Ectodermal cell (in vitro differentiated cells): Measurements from ENCODE around the gene MKI67.

ENCODE experiments used
- H3K27ac ChIP-seq: 2 replicates; pipeline ENCODE4 v1.7.0; 2013; ENCODE audit warnings: mild to moderate bottlenecking, low read depth, low read length; ENCODE audit not compliant: insufficient read depth, poor library complexity, severe bottlenecking
- H3K27me3 ChIP-seq: 2 replicates; pipeline ENCODE4 v1.7.0; 2013; ENCODE audit warnings: mild to moderate bottlenecking, low read length; ENCODE audit not compliant: insufficient read depth, control insufficient read depth, poor library complexity, severe bottlenecking
- H3K36me3 ChIP-seq: one replicate; pipeline ENCODE4 v1.7.0; 2013; ENCODE audit warnings: low read length; ENCODE audit not compliant: control insufficient read depth, insufficient read depth
- H3K4me1 ChIP-seq: one replicate; pipeline ENCODE4 v1.7.0; 2013; ENCODE audit warnings: low read length; ENCODE audit not compliant: control insufficient read depth, insufficient read depth
- H3K4me3 ChIP-seq: 2 replicates; pipeline ENCODE4 v1.7.0; 2013; ENCODE audit warnings: low read depth, low read length, control low read depth; ENCODE audit not compliant: insufficient read depth
- H3K9me3 ChIP-seq: 2 replicates; pipeline ENCODE4 v1.7.0; 2013; ENCODE audit warnings: mild to moderate bottlenecking, low read length, moderate library complexity; ENCODE audit not compliant: control insufficient read depth
- WGBS, 2 experiments: methylation state at CpG; one replicate each; pipeline ENCODE4 v1.1.7; 2013; ENCODE audit warnings: missing lambda C conversion rate in 2 of 2; 5-methylcytosine and 5-hydroxymethylcytosine counted together

Gene MKI67

DNA sequence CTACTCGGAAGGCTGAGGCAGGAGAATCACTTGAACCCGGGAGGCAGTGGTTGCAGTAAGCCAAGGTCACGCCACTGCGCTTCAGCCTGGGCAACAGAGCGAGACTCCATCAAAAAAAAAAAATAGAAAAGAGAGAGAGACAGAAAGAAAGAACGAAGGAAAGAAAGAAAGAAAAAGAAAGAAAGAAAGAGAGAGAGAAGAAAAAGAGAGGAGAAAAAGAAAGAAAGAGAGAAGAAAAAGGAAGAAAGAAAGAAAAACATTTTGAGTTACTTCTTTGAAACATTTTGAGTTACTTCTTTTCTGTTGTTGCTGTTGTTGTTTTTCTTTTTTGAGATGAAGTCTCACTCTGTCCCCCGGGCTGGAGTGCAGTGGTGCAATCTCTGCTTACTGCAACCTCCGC is 2.4 kb upstream of the MKI67 start:
- H3K36me3 ChIP-seq = no peaks in the 10 kb centered on the region
- H3K4me1 ChIP-seq = peaks cover 13% of the 10 kb centered on the region
- H3K27ac ChIP-seq = no peak overlapping the region
- WGBS, 2 experiments = 76 to 78% methylated on average over 8 of the region's 8 CpGs
- no peaks in the 10 kb centered on the region for H3K9me3 ChIP-seq
- H3K27me3 ChIP-seq = peaks cover 6% of the 10 kb centered on the region
- no peak overlapping the region for H3K4me3 ChIP-seq

DNA sequence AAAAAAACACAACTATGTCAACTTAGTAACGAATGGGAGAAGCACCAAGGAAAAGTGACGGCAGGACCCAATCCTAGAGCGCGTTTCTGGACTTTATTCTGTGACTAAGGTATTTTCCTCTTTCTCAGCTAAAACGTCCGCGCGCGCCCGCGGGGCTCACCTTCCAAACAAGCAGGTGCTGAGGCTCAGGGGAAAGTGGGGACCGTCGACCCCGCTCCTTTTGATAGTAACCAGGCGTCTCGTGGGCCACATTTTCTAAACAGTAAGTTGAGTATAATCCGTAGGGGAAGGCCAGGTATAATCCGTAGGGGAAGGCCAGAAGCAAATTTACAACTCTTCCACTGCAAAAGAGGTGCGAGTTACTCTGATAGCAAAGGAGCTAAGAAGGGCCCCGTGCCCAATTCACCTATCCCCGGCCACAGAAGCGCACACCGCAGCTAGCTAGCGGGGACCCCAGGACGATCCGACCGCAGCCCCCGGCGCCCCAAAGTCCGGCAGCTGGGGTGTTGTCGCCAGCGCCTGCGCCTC is 743 bp downstream of the MKI67 start:
- no peak overlapping the region for H3K27ac ChIP-seq
- WGBS, 2 experiments = 1% methylated on average over 33 of the region's 33 CpGs
- no peaks in the 10 kb centered on the region for H3K9me3 ChIP-seq
- H3K4me1 ChIP-seq = peaks cover 13% of the 10 kb centered on the region
- H3K27me3 ChIP-seq = peaks cover 6% of the 10 kb centered on the region
- peak overlapping the region; percentile 73 for H3K4me3 ChIP-seq
- H3K36me3 ChIP-seq = peaks cover 13% of the 10 kb centered on the region

DNA sequence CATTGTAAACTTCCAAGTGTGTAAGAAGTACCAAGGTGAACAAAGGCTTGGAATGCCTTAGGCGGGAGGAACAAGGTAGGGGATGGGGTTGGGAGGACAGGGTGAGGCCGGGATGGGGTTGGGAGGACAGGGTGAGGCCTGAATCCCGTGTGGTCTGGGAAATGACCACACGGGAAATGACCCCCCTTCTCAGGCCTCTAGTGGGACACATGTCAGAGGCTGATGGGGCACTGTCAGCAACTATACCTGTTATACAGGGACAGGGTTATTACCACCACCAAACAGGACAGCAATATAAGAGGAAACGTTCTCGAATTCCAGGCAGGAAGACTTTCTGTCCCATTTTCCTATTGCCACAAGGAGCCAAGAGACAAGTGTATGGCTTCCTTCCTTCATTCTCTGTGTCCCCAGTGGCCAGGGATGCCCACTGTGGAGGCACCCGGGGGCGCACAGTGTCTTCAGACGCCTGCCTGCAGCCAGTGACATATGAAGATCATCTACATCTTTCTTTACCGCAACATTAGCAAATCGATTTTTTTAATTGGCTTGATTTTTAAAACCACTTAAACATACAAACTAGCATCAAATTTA is 1.3 kb downstream of the MKI67 start:
- H3K4me3 ChIP-seq = peak overlapping the region; percentile 73

DNA sequence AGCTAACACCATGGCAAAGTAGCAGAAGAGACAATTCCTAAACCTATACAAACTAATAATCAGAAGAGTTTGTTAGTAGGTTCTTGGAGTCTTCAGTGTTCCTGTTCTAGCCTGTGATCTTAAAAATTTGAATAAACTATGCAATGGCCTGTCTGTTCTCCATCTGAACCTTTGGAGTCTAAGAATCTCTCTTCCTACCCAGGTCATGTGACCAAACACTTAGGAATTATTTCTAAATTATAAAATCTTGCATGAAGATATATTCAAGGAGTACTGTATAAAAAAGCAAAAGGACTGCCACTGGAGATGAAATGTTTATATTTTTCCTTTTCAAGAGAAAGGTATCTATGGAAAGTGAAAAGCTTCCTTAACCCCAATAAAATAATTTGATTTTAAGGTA is 2.4 kb downstream of the MKI67 start:
- H3K4me3 ChIP-seq = no peak overlapping the region
- peaks cover 18% of the 10 kb centered on the region for H3K36me3 ChIP-seq

More for the DNA sequence above, 1.3 kb downstream of the MKI67 start:
- peaks cover 13% of the 10 kb centered on the region for H3K4me1 ChIP-seq
- peaks cover 6% of the 10 kb centered on the region for H3K27me3 ChIP-seq
- no peaks in the 10 kb centered on the region for H3K9me3 ChIP-seq
- no peak overlapping the region for H3K27ac ChIP-seq
- WGBS, 2 experiments = 42 to 50% methylated on average over 11 of the region's 11 CpGs
- H3K36me3 ChIP-seq = peaks cover 13% of the 10 kb centered on the region

DNA sequence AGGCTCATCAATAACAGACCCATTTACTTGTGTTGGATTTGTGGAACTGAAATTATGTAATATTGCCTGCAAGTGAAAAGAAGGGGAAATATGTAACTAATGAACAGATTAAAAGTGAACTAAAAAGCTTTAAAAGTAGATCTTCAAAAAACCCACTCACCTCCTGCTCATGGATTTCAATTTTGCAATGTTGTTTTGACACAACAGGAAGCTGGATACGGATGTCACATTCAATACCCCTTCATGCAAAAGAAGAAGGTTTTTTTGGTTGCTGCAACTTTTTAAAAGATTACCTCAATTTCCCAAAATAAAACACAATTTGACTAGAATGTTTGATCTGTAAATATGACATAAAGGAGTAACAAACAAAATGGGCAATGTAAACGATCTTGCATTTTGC is 3.3 kb downstream of the MKI67 start:
- 100% methylated on average over 1 of the region's 2 CpGs for WGBS, 2 experiments
- no peak overlapping the region for H3K4me3 ChIP-seq

More for the DNA sequence above, 2.4 kb downstream of the MKI67 start:
- Histone ChIP-seq H3K27ac (no peak overlapping the region), H3K27me3 (peaks cover 6% of the 10 kb centered on the region), H3K9me3 (no peaks in the 10 kb centered on the region), H3K4me1 (peaks cover 13% of the 10 kb centered on the region)

DNA sequence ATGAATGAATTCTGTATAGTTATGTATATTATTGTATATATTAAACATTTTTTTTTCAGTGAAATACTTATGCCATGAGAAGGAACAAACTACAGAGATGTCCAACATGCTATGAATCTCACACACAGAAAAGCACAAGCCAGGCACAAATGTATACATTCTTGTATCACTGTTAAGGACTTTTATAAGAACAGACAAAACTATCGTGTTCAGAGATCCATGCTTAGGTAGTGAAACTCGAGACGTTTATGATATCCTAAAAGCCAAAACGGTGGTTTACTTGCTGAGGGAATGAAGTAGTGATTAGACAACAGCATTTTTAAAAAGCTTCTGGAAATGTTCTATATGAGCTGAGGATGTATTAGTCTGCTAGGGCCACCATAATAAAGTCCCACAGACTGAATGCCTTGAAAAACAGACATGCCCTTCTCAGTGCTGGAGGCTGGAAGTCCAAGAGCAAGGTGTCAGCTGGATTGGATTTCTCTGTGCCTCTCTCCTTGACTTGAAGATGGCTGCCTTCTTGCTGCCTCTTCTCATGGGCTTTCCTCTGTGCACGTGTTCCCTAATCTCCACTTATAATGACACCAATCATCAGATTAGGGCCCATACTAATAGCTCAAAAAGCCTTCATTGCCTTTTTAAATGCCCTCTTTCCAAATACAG is 4.3 kb downstream of the MKI67 start:
- Histone ChIP-seq H3K9me3 (no peaks in the 10 kb centered on the region), H3K27ac (no peak overlapping the region), H3K27me3 (peaks cover 1% of the 10 kb centered on the region), H3K36me3 (peaks cover 29% of the 10 kb centered on the region), H3K4me1 (peaks cover 13% of the 10 kb centered on the region), H3K4me3 (no peak overlapping the region)
- WGBS, 2 experiments = 93 to 96% methylated on average over 5 of the region's 5 CpGs

More for the DNA sequence above, 3.3 kb downstream of the MKI67 start:
- peaks cover 6% of the 10 kb centered on the region for H3K27me3 ChIP-seq
- peaks cover 25% of the 10 kb centered on the region for H3K36me3 ChIP-seq
- H3K4me1 ChIP-seq = peaks cover 13% of the 10 kb centered on the region
- H3K27ac ChIP-seq = no peak overlapping the region
- no peaks in the 10 kb centered on the region for H3K9me3 ChIP-seq

DNA sequence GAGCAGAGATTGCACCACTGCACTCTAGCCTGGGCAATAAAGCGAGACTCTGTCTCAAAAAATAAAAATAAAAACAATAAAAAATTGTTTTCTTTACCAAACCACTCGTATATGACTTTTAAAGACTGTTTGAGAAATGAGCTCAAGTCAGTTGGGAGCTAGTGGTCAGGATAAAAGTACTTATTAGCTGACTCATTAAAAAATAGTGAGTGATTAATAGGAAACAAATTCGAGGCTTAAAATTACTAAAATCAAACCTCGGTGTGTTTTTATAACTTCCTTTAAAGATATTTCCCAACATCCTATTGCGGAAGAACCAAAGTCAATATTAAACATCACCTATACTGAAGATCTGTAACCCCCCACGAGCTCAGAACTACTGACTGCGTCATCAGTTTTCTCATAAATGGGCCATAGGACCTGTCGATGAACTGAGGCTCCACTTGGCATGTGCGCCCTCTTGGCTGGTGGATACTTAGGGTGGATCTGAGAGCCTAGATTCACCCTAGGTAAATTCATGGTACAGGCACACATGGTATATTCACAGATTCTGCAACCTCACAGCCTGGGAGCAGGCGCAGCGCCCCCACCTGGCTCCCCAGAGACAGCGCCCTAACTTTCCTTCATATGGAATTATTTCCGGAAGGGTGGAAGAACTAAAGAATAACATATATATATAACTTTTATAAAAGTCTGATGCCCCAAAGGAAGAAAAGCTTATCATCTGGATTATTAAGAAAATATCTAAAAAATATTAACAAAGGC is 9.2 kb downstream of the MKI67 start:
- no peak overlapping the region for H3K27ac ChIP-seq
- 86 to 88% methylated on average over 9 to 11 of the region's 13 CpGs for WGBS, 2 experiments
- peaks cover 59% of the 10 kb centered on the region for H3K36me3 ChIP-seq
- H3K9me3 ChIP-seq = no peaks in the 10 kb centered on the region
- no peaks in the 10 kb centered on the region for H3K4me1 ChIP-seq
- no peak overlapping the region for H3K4me3 ChIP-seq
- no peaks in the 10 kb centered on the region for H3K27me3 ChIP-seq

DNA sequence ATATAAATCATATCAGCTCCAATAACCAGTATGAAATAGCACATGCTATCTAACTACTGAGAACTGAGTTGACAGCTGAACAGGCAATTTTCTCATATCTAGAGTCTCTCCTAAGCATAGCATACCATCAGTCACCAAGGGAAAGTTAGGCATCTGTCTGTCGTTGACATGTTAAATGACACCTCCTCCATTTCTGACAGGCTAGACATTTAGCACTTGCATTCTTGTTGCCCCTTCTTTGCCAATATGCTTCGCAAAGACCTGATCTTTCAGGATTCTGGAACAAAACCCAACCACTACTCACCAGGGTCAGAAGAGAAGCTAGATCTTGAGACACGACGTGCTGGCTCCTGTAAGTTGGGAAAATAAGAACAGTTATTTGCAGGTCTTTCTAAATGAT is 10.0 kb downstream of the MKI67 start:
- Histone ChIP-seq H3K4me1 (no peaks in the 10 kb centered on the region), H3K4me3 (no peak overlapping the region), H3K27ac (no peak overlapping the region), H3K9me3 (no peaks in the 10 kb centered on the region), H3K27me3 (no peaks in the 10 kb centered on the region), H3K36me3 (peaks cover 62% of the 10 kb centered on the region)
- 97 to 98% methylated on average over 4 of the region's 4 CpGs for WGBS, 2 experiments

DNA sequence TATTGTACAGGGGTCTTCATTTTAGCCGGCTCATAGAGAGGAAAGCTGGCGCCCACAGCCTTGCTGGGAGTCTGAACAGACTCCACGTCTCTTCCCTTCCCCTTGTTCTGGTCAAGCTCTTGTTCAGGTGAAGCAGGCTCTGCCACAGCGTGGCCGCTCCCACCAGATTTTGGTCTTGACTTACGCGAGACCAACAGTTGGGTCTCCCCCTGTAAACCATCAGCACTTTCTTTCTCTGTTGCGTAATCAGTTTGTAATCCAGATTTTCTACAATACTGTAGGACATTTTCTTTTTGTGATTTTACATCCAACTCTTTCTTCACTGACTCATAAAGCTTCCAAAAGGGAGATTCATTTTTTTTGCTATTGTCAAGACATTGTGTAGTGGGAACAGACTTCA is 10.9 kb downstream of the MKI67 start:
- H3K9me3 ChIP-seq = no peaks in the 10 kb centered on the region
- WGBS, 2 experiments = 92 to 97% methylated on average over 8 of the region's 8 CpGs
- H3K27ac ChIP-seq = no peak overlapping the region
- H3K4me3 ChIP-seq = no peak overlapping the region
- H3K36me3 ChIP-seq = peaks cover 70% of the 10 kb centered on the region
- H3K4me1 ChIP-seq = no peaks in the 10 kb centered on the region
- H3K27me3 ChIP-seq = no peaks in the 10 kb centered on the region

DNA sequence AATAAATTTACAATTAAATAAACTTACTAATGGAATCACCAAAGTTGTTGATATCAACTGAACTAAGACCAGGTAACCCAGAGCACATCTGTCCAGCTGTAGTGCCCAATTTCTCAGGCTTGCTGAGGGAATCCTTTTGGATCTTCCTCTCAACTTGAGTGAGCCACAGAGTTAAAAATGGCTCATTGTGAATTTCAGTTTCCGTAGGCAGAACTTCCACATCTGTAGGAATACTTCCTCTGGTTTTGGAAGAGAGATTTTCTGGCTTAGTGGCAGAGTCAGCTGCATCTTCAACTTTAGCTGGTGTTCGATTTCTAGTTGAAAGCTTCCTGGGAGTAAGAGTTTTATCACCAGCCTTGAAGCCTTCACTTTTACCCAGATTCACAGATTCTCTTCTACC is 11.3 kb downstream of the MKI67 start:
- Histone ChIP-seq H3K9me3 (no peaks in the 10 kb centered on the region), H3K36me3 (peaks cover 75% of the 10 kb centered on the region), H3K4me1 (no peaks in the 10 kb centered on the region), H3K27me3 (no peaks in the 10 kb centered on the region), H3K4me3 (no peak overlapping the region), H3K27ac (no peak overlapping the region)
- WGBS, 2 experiments = 96% methylated on average over 2 of the region's 2 CpGs
